ENCODE results near the gene EPB41L4B. TPM values are rescaled to one million over a fixed set of nuclear protein-coding genes. Genes with fewer than 3 reads are reported as not detected.

Gene EPB41L4B
- total and polyA plus RNA-seq, 2 of the 13 experiments (the other 11 are each of a cell fraction or from before 2014, with no cell fraction given), result 17.6 to 22.1 TPM

GRCh38 chr9:109277451-109277850 is 43.4 kb downstream of the EPB41L4B start (continued):
- peak; percentile 66 for TF ChIP-seq ZMYM4 (CRISPR knock-in tag; IDR thresholded peaks at IDR 0.05)
- TF ChIP-seq ETV5 (CRISPR knock-in tag; IDR thresholded peaks at IDR 0.05; ENCODE audit: borderline replicate concordance), result 0 out of 2 replicates have a peak, but pooled peaks have one; percentile 28
- TF ChIP-seq GMEB1 (CRISPR knock-in tag; IDR thresholded peaks at IDR 0.05; ENCODE audit: borderline replicate concordance), result no peak
- TF ChIP-seq, protein P1, sequence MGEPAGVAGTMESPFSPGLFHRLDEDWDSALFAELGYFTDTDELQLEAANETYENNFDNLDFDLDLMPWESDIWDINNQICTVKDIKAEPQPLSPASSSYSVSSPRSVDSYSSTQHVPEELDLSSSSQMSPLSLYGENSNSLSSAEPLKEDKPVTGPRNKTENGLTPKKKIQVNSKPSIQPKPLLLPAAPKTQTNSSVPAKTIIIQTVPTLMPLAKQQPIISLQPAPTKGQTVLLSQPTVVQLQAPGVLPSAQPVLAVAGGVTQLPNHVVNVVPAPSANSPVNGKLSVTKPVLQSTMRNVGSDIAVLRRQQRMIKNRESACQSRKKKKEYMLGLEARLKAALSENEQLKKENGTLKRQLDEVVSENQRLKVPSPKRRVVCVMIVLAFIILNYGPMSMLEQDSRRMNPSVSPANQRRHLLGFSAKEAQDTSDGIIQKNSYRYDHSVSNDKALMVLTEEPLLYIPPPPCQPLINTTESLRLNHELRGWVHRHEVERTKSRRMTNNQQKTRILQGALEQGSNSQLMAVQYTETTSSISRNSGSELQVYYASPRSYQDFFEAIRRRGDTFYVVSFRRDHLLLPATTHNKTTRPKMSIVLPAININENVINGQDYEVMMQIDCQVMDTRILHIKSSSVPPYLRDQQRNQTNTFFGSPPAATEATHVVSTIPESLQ (CRISPR knock-in tag; conservative IDR thresholded peaks at IDR 0.05), result no peak
- TF ChIP-seq E2F1 (CRISPR knock-in tag; IDR thresholded peaks at IDR 0.05), result no peak
- no peak for TF ChIP-seq ETV6 (CRISPR knock-in tag; conservative IDR thresholded peaks at IDR 0.05)
- peak; percentile 55 for TF ChIP-seq SKI (IDR thresholded peaks at IDR 0.05; ENCODE audit: partially characterized antibody)
- TF ChIP-seq ZNF160 (CRISPR knock-in tag; IDR thresholded peaks at IDR 0.05), result no peak
- no peak for TF ChIP-seq SOX6 (IDR thresholded peaks at IDR 0.05)
- TF ChIP-seq SOX6 (CRISPR knock-in tag; IDR thresholded peaks at IDR 0.05), result peak; percentile 36; the same call in 1 of the 2 replicates
- TF ChIP-seq, protein P2, sequence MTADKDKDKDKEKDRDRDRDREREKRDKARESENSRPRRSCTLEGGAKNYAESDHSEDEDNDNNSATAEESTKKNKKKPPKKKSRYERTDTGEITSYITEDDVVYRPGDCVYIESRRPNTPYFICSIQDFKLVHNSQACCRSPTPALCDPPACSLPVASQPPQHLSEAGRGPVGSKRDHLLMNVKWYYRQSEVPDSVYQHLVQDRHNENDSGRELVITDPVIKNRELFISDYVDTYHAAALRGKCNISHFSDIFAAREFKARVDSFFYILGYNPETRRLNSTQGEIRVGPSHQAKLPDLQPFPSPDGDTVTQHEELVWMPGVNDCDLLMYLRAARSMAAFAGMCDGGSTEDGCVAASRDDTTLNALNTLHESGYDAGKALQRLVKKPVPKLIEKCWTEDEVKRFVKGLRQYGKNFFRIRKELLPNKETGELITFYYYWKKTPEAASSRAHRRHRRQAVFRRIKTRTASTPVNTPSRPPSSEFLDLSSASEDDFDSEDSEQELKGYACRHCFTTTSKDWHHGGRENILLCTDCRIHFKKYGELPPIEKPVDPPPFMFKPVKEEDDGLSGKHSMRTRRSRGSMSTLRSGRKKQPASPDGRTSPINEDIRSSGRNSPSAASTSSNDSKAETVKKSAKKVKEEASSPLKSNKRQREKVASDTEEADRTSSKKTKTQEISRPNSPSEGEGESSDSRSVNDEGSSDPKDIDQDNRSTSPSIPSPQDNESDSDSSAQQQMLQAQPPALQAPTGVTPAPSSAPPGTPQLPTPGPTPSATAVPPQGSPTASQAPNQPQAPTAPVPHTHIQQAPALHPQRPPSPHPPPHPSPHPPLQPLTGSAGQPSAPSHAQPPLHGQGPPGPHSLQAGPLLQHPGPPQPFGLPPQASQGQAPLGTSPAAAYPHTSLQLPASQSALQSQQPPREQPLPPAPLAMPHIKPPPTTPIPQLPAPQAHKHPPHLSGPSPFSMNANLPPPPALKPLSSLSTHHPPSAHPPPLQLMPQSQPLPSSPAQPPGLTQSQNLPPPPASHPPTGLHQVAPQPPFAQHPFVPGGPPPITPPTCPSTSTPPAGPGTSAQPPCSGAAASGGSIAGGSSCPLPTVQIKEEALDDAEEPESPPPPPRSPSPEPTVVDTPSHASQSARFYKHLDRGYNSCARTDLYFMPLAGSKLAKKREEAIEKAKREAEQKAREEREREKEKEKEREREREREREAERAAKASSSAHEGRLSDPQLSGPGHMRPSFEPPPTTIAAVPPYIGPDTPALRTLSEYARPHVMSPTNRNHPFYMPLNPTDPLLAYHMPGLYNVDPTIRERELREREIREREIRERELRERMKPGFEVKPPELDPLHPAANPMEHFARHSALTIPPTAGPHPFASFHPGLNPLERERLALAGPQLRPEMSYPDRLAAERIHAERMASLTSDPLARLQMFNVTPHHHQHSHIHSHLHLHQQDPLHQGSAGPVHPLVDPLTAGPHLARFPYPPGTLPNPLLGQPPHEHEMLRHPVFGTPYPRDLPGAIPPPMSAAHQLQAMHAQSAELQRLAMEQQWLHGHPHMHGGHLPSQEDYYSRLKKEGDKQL (CRISPR knock-in tag; IDR thresholded peaks at IDR 0.05; ENCODE audit: low read depth), result no peak
- no peak for TF ChIP-seq LRRFIP1 (CRISPR knock-in tag; conservative IDR thresholded peaks at IDR 0.05)
- TF ChIP-seq, protein P3, sequence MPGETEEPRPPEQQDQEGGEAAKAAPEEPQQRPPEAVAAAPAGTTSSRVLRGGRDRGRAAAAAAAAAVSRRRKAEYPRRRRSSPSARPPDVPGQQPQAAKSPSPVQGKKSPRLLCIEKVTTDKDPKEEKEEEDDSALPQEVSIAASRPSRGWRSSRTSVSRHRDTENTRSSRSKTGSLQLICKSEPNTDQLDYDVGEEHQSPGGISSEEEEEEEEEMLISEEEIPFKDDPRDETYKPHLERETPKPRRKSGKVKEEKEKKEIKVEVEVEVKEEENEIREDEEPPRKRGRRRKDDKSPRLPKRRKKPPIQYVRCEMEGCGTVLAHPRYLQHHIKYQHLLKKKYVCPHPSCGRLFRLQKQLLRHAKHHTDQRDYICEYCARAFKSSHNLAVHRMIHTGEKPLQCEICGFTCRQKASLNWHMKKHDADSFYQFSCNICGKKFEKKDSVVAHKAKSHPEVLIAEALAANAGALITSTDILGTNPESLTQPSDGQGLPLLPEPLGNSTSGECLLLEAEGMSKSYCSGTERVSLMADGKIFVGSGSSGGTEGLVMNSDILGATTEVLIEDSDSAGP (CRISPR knock-in tag; IDR thresholded peaks at IDR 0.05; ENCODE audit: borderline replicate concordance), result peak; percentile 31; the same call in 1 of the 2 replicates
- no peak for TF ChIP-seq ZNF564 (CRISPR knock-in tag; IDR thresholded peaks at IDR 0.05)
- no peak for TF ChIP-seq HIVEP1 (CRISPR knock-in tag; IDR thresholded peaks at IDR 0.05)

Data from HepG2 (cell line).